ENCODE data around the gene MAP2K6.

MAP2K6 gene

GRCh38 chr17:69406941-69407340 is 7.6 kb upstream of the MAP2K6 start:
- no peak overlapping the region for H3K4me3 ChIP-seq (ENCODE audit: low read depth in 1 of 2, low read length in 2 of 2)
- H3K36me3 ChIP-seq (ENCODE audit: control insufficient read depth in 1 of 2, insufficient read depth in 2 of 2, low read length in 2 of 2), result no peaks in the 10 kb centered on the region
- H3K9me3 ChIP-seq (ENCODE audit: control insufficient read depth in 1 of 2, low read length in 2 of 2), result no peaks in the 10 kb centered on the region
- H3K27ac ChIP-seq (ENCODE audit: low read depth, low read length), result no peak overlapping the region
- H3K9ac ChIP-seq (ENCODE audit: low read depth in 1 of 2, low read length in 2 of 2), result no peak overlapping the region
- no peaks in the 10 kb centered on the region for H3K27me3 ChIP-seq (ENCODE audit: control insufficient read depth in 1 of 2, insufficient read depth in 2 of 2, low read length in 2 of 2)
- H3K4me1 ChIP-seq (ENCODE audit: control insufficient read depth in 1 of 2, insufficient read depth in 2 of 2, low read length in 2 of 2), result no peaks in the 10 kb centered on the region

- Histone ChIP-seq H3K4me1 (ENCODE audit: control insufficient read depth in 1 of 2, insufficient read depth in 2 of 2, low read length in 2 of 2) (no peaks in the 10 kb centered on the region), H3K36me3 (ENCODE audit: control insufficient read depth in 1 of 2, insufficient read depth in 2 of 2, low read length in 2 of 2) (no peaks in the 10 kb centered on the region), H3K9me3 (ENCODE audit: control insufficient read depth in 1 of 2, low read length in 2 of 2) (no peaks in the 10 kb centered on the region), H3K27ac (ENCODE audit: low read depth, low read length) (no peak overlapping the region), H3K27me3 (ENCODE audit: control insufficient read depth in 1 of 2, insufficient read depth in 2 of 2, low read length in 2 of 2) (no peaks in the 10 kb centered on the region), H3K4me3 (ENCODE audit: low read depth in 1 of 2, low read length in 2 of 2) (no peak overlapping the region), H3K9ac (ENCODE audit: low read depth in 1 of 2, low read length in 2 of 2) (no peak overlapping the region)
These were observed 6.7 kb upstream of the MAP2K6 start for GRCh38 chr17:69407759-69408158.

GRCh38 chr17:69410671-69411070 is 3.8 kb upstream of the MAP2K6 start:
- Histone ChIP-seq H3K27me3 (ENCODE audit: control insufficient read depth in 1 of 2, insufficient read depth in 2 of 2, low read length in 2 of 2) (no peaks in the 10 kb centered on the region), H3K4me1 (ENCODE audit: control insufficient read depth in 1 of 2, insufficient read depth in 2 of 2, low read length in 2 of 2) (peaks cover 1 to 2% of the 10 kb centered on the region in 2 donors), H3K36me3 (ENCODE audit: control insufficient read depth in 1 of 2, insufficient read depth in 2 of 2, low read length in 2 of 2) (no peaks in the 10 kb centered on the region), H3K27ac (ENCODE audit: low read depth, low read length) (no peak overlapping the region), H3K4me3 (ENCODE audit: low read depth in 1 of 2, low read length in 2 of 2) (no peak overlapping the region), H3K9ac (ENCODE audit: low read depth in 1 of 2, low read length in 2 of 2) (no peak overlapping the region), H3K9me3 (ENCODE audit: control insufficient read depth in 1 of 2, low read length in 2 of 2) (no peaks in the 10 kb centered on the region)

- Histone ChIP-seq H3K27me3 (ENCODE audit: control insufficient read depth in 1 of 2, insufficient read depth in 2 of 2, low read length in 2 of 2) (no peaks in the 10 kb centered on the region), H3K4me3 (ENCODE audit: low read depth in 1 of 2, low read length in 2 of 2) (no peak overlapping the region), H3K9me3 (ENCODE audit: control insufficient read depth in 1 of 2, low read length in 2 of 2) (no peaks in the 10 kb centered on the region), H3K4me1 (ENCODE audit: control insufficient read depth in 1 of 2, insufficient read depth in 2 of 2, low read length in 2 of 2) (peaks cover 12 to 13% of the 10 kb centered on the region in 2 donors), H3K9ac (ENCODE audit: low read depth in 1 of 2, low read length in 2 of 2) (no peak overlapping the region), H3K36me3 (ENCODE audit: control insufficient read depth in 1 of 2, insufficient read depth in 2 of 2, low read length in 2 of 2) (no peaks in the 10 kb centered on the region), H3K27ac (ENCODE audit: low read depth, low read length) (no peak overlapping the region)
These were observed 2.7 kb upstream of the MAP2K6 start for GRCh38 chr17:69411766-69412165.

GRCh38 chr17:69412251-69412671 is 2.2 kb upstream of the MAP2K6 start:
- Histone ChIP-seq H3K4me3 (ENCODE audit: low read depth in 1 of 2, low read length in 2 of 2) (no peak overlapping the region), H3K4me1 (ENCODE audit: control insufficient read depth in 1 of 2, insufficient read depth in 2 of 2, low read length in 2 of 2) (peaks cover 17 to 18% of the 10 kb centered on the region in 2 donors), H3K9me3 (ENCODE audit: control insufficient read depth in 1 of 2, low read length in 2 of 2) (no peaks in the 10 kb centered on the region), H3K27ac (ENCODE audit: low read depth, low read length) (no peak overlapping the region), H3K36me3 (ENCODE audit: control insufficient read depth in 1 of 2, insufficient read depth in 2 of 2, low read length in 2 of 2) (no peaks in the 10 kb centered on the region), H3K27me3 (ENCODE audit: control insufficient read depth in 1 of 2, insufficient read depth in 2 of 2, low read length in 2 of 2) (no peaks in the 10 kb centered on the region), H3K9ac (ENCODE audit: low read depth in 1 of 2, low read length in 2 of 2) (no peak overlapping the region)

GRCh38 chr17:69415431-69415830 is 934 bp downstream of the MAP2K6 start:
- peaks cover 18 to 21% of the 10 kb centered on the region in 2 donors for H3K4me1 ChIP-seq (ENCODE audit: control insufficient read depth in 1 of 2, insufficient read depth in 2 of 2, low read length in 2 of 2)
- H3K36me3 ChIP-seq (ENCODE audit: control insufficient read depth in 1 of 2, insufficient read depth in 2 of 2, low read length in 2 of 2), result no peaks in the 10 kb centered on the region
- H3K4me3 ChIP-seq (ENCODE audit: low read depth in 1 of 2, low read length in 2 of 2), result peak overlapping the region; percentile 91 to 93
- H3K27me3 ChIP-seq (ENCODE audit: control insufficient read depth in 1 of 2, insufficient read depth in 2 of 2, low read length in 2 of 2), result no peaks in the 10 kb centered on the region
- peak overlapping the region; percentile 39 to 52 for H3K9ac ChIP-seq (ENCODE audit: low read depth in 1 of 2, low read length in 2 of 2)
- no peak overlapping the region for H3K27ac ChIP-seq (ENCODE audit: low read depth, low read length)
- no peaks in the 10 kb centered on the region for H3K9me3 ChIP-seq (ENCODE audit: control insufficient read depth in 1 of 2, low read length in 2 of 2)

GRCh38 chr17:69417545-69418483 is 3.3 kb downstream of the MAP2K6 start:
- Histone ChIP-seq H3K9me3 (ENCODE audit: control insufficient read depth in 1 of 2, low read length in 2 of 2) (no peaks in the 10 kb centered on the region), H3K27me3 (ENCODE audit: control insufficient read depth in 1 of 2, insufficient read depth in 2 of 2, low read length in 2 of 2) (no peaks in the 10 kb centered on the region), H3K27ac (ENCODE audit: low read depth, low read length) (no peak overlapping the region), H3K4me3 (ENCODE audit: low read depth in 1 of 2, low read length in 2 of 2) (peak overlapping the region; percentile 4 to 93), H3K4me1 (ENCODE audit: control insufficient read depth in 1 of 2, insufficient read depth in 2 of 2, low read length in 2 of 2) (peaks cover 18 to 21% of the 10 kb centered on the region in 2 donors), H3K36me3 (ENCODE audit: control insufficient read depth in 1 of 2, insufficient read depth in 2 of 2, low read length in 2 of 2) (no peaks in the 10 kb centered on the region), H3K9ac (ENCODE audit: low read depth in 1 of 2, low read length in 2 of 2) (no peak overlapping the region)

- H3K27me3 ChIP-seq (ENCODE audit: control insufficient read depth in 1 of 2, insufficient read depth in 2 of 2, low read length in 2 of 2), result no peaks in the 10 kb centered on the region
- H3K36me3 ChIP-seq (ENCODE audit: control insufficient read depth in 1 of 2, insufficient read depth in 2 of 2, low read length in 2 of 2), result no peaks in the 10 kb centered on the region
- H3K27ac ChIP-seq (ENCODE audit: low read depth, low read length), result no peak overlapping the region
- peak overlapping the region in 1 of 2 donors; percentile 93 for H3K4me3 ChIP-seq (ENCODE audit: low read depth in 1 of 2, low read length in 2 of 2)
- no peak overlapping the region for H3K9ac ChIP-seq (ENCODE audit: low read depth in 1 of 2, low read length in 2 of 2)
- H3K9me3 ChIP-seq (ENCODE audit: control insufficient read depth in 1 of 2, low read length in 2 of 2), result no peaks in the 10 kb centered on the region
- peaks cover 20 to 21% of the 10 kb centered on the region in 2 donors for H3K4me1 ChIP-seq (ENCODE audit: control insufficient read depth in 1 of 2, insufficient read depth in 2 of 2, low read length in 2 of 2)
These were observed 4.0 kb downstream of the MAP2K6 start for GRCh38 chr17:69418535-69418934.

GRCh38 chr17:69423450-69423849 is 9.0 kb downstream of the MAP2K6 start:
- Histone ChIP-seq H3K9me3 (ENCODE audit: control insufficient read depth in 1 of 2, low read length in 2 of 2) (no peaks in the 10 kb centered on the region), H3K4me3 (ENCODE audit: low read depth in 1 of 2, low read length in 2 of 2) (no peak overlapping the region), H3K9ac (ENCODE audit: low read depth in 1 of 2, low read length in 2 of 2) (no peak overlapping the region), H3K27me3 (ENCODE audit: control insufficient read depth in 1 of 2, insufficient read depth in 2 of 2, low read length in 2 of 2) (no peaks in the 10 kb centered on the region), H3K27ac (ENCODE audit: low read depth, low read length) (no peak overlapping the region), H3K4me1 (ENCODE audit: control insufficient read depth in 1 of 2, insufficient read depth in 2 of 2, low read length in 2 of 2) (peaks cover 22 to 35% of the 10 kb centered on the region in 2 donors), H3K36me3 (ENCODE audit: control insufficient read depth in 1 of 2, insufficient read depth in 2 of 2, low read length in 2 of 2) (no peaks in the 10 kb centered on the region)

- no peaks in the 10 kb centered on the region for H3K9me3 ChIP-seq (ENCODE audit: control insufficient read depth in 1 of 2, low read length in 2 of 2)
- H3K27ac ChIP-seq (ENCODE audit: low read depth, low read length), result no peak overlapping the region
- no peaks in the 10 kb centered on the region for H3K36me3 ChIP-seq (ENCODE audit: control insufficient read depth in 1 of 2, insufficient read depth in 2 of 2, low read length in 2 of 2)
- no peaks in the 10 kb centered on the region for H3K27me3 ChIP-seq (ENCODE audit: control insufficient read depth in 1 of 2, insufficient read depth in 2 of 2, low read length in 2 of 2)
- no peak overlapping the region for H3K9ac ChIP-seq (ENCODE audit: low read depth in 1 of 2, low read length in 2 of 2)
- H3K4me3 ChIP-seq (ENCODE audit: low read depth in 1 of 2, low read length in 2 of 2), result no peak overlapping the region
- peaks cover 23 to 41% of the 10 kb centered on the region in 2 donors for H3K4me1 ChIP-seq (ENCODE audit: control insufficient read depth in 1 of 2, insufficient read depth in 2 of 2, low read length in 2 of 2)
These were observed 10.0 kb downstream of the MAP2K6 start for GRCh38 chr17:69424287-69425041.

All from duodenal mucosa (tissue), 2 donors.